ENCODE measurements around the gene UBAC2. TPM values are rescaled to one million over a fixed set of nuclear protein-coding genes. Genes with fewer than 3 reads are reported as not detected.

The UBAC2 gene
- total RNA-seq, 2 experiments from 2014 or later = 26.8 to 28.5 TPM

- Histone ChIP-seq H3K9me3 (ENCODE audit: low read length) (no peaks in the 10 kb centered on the region), H3K4me1 (ENCODE audit: insufficient read depth, low read length, poor library complexity, severe bottlenecking) (no peaks in the 10 kb centered on the region), H3K9me2 (ENCODE audit: insufficient read depth, low read length) (no peaks in the 10 kb centered on the region), H2AFZ (ENCODE audit: low read length) (no peak overlapping the region), H3K79me2 (ENCODE audit: insufficient read depth, low read depth, low read length) (no peaks in the 10 kb centered on the region), H3K36me3 (ENCODE audit: insufficient read depth, low read length) (peaks cover 13% of the 10 kb centered on the region; the same call in 1 of the 2 replicates), H3K27ac (ENCODE audit: low read depth, low read length, poor library complexity, severe bottlenecking) (no peak overlapping the region), H4K20me1 (ENCODE audit: insufficient read depth, low read length) (no peaks in the 10 kb centered on the region), H3K4me3 (ENCODE audit: low read depth, low read length, poor library complexity, severe bottlenecking) (no peak overlapping the region), H3K4me2 (ENCODE audit: low read length) (peak overlapping the region; percentile 64; the same call in 1 of the 2 replicates)
- DNase-seq (ENCODE audit: low spot score) = no peak
- ChIA-PET POLR2A (interaction anchor here (0.6 kb wide), 2 partner anchors 73 to 94 kb away, joined by 3 to 4 read pairs; no protein-coding TSS in a partner anchor), CTCF (ENCODE audit: unreplicated experiment) (no interaction called here)
- TF ChIP-seq EZH2phosphoT487 (IDR thresholded peaks at IDR 0.05; ENCODE audit: borderline replicate concordance, low read depth, low read length) (no peak), CTCF (conservative IDR thresholded peaks at IDR 0.05; ENCODE audit: low read length) (no peak)
- intact Hi-C loops (cut with micrococcal nuclease; ENCODE audit: unreplicated experiment) = no loop called here
- no TSS peak for BruUV-seq (replicated peaks)
These were observed 141.5 kb downstream of the UBAC2 start for GRCh38 chr13:99341969-99342722.

- Histone ChIP-seq H3K4me2 (ENCODE audit: low read length) (peak overlapping the region; percentile 64; the same call in 1 of the 2 replicates), H3K9me3 (ENCODE audit: low read length) (no peaks in the 10 kb centered on the region), H3K4me3 (ENCODE audit: low read depth, low read length, poor library complexity, severe bottlenecking) (no peak overlapping the region), H3K4me1 (ENCODE audit: insufficient read depth, low read length, poor library complexity, severe bottlenecking) (no peaks in the 10 kb centered on the region), H3K27ac (ENCODE audit: low read depth, low read length, poor library complexity, severe bottlenecking) (no peak overlapping the region), H3K9me2 (ENCODE audit: insufficient read depth, low read length) (no peaks in the 10 kb centered on the region), H4K20me1 (ENCODE audit: insufficient read depth, low read length) (no peaks in the 10 kb centered on the region), H3K36me3 (ENCODE audit: insufficient read depth, low read length) (peaks cover 13% of the 10 kb centered on the region; the same call in 1 of the 2 replicates), H2AFZ (ENCODE audit: low read length) (no peak overlapping the region), H3K79me2 (ENCODE audit: insufficient read depth, low read depth, low read length) (no peaks in the 10 kb centered on the region)
- POLR2A ChIA-PET = no interaction called here
- intact Hi-C loops (cut with micrococcal nuclease; ENCODE audit: unreplicated experiment) = no loop called here
- no peak for DNase-seq (ENCODE audit: low spot score)
- TF ChIP-seq EZH2phosphoT487 (IDR thresholded peaks at IDR 0.05; ENCODE audit: borderline replicate concordance, low read depth, low read length) = no peak
- no peak for TF ChIP-seq CTCF (conservative IDR thresholded peaks at IDR 0.05; ENCODE audit: low read length)
- CTCF ChIA-PET (ENCODE audit: unreplicated experiment) = no interaction called here
- BruUV-seq (replicated peaks) = no TSS peak
These were observed 142.2 kb downstream of the UBAC2 start for GRCh38 chr13:99342723-99343315.

Measured in OCI-LY7 (cell line).